OCI-LY3 (cell line): Measurements from ENCODE around the gene TSPAN9.

Experiments
- H2AFZ ChIP-seq: fragments of 200-600, 300-600 bp; shearing (Covaris generic); 2 replicates; pipeline ENCODE4 v1.6.0; 2014; ENCODE audit warnings: antibody characterized with exemption, low read depth, low read length
- H3K27ac ChIP-seq: fragments of 200-600, 300-600 bp; sonication (generic); 2 replicates; pipeline ENCODE4 v1.5.1; 2014; ENCODE audit warnings: mild to moderate bottlenecking, low read length, moderate library complexity, mixed read lengths
- H3K27me3 ChIP-seq: fragments of 200-600, 300-600 bp; sonication (generic); 2 replicates; pipeline ENCODE4 v1.6.1; 2014; ENCODE audit warnings: low read depth, low read length, mixed read lengths
- H3K36me3 ChIP-seq: fragments of 200-600, 300-600 bp; sonication (generic); replicated peaks from 2 replicates; pipeline ENCODE3; 2014; ENCODE audit warnings: low read depth, low read length, mixed read lengths
- H3K4me1 ChIP-seq: fragments of 300-600, 200-600 bp; sonication (generic); 2 replicates; pipeline ENCODE4 v1.6.1; 2014; ENCODE audit warnings: low read length, mixed read lengths
- H3K4me2 ChIP-seq: fragments of 200-600, 300-600 bp; sonication (generic); 2 replicates; pipeline ENCODE4 v1.6.1; 2014; ENCODE audit warnings: low read length, mixed read lengths
- H3K4me3 ChIP-seq: fragments of 300-600, 200-600 bp; sonication (generic); 2 replicates; pipeline ENCODE4 v1.5.1; 2014; ENCODE audit warnings: antibody characterized with exemption, mild to moderate bottlenecking, low read length, moderate library complexity
- H3K79me2 ChIP-seq: fragments of 300-600, 200-600 bp; shearing (Covaris generic); 2 replicates; pipeline ENCODE4 v1.6.1; 2014; ENCODE audit warnings: mild to moderate bottlenecking, low read length, mixed read lengths
- H3K9ac ChIP-seq: fragments of 300-600, 200-600 bp; shearing (Covaris generic); 2 replicates; pipeline ENCODE4 v1.6.0; 2014; ENCODE audit warnings: mild to moderate bottlenecking, low read length, moderate library complexity
- H3K9me3 ChIP-seq: fragments of 200-600, 300-600 bp; shearing (Covaris generic); 2 replicates; pipeline ENCODE4 v1.6.1; 2014; ENCODE audit warnings: low read length, mixed read lengths; ENCODE audit not compliant: insufficient read depth
- H4K20me1 ChIP-seq: fragments of 200-600, 300-600 bp; sonication (generic); 2 replicates; pipeline ENCODE4 v1.6.1; 2016; ENCODE audit warnings: low read length, mixed read lengths; ENCODE audit not compliant: insufficient read depth
- CTCF ChIP-seq: fragments of 200-600, 300-600 bp; sonication (generic); IDR thresholded peaks from 2 replicates; pipeline ENCODE4 v1.5.1; 2014; ENCODE audit warnings: antibody characterized with exemption, low read length, low read depth
- EZH2phosphoT487 ChIP-seq: fragments of 200-600 bp; shearing (Covaris generic); IDR thresholded peaks from 2 replicates; pipeline ENCODE4 v1.6.1; 2018; ENCODE audit warnings: antibody characterized with exemption, mixed run types, low read depth

Gene TSPAN9

DNA sequence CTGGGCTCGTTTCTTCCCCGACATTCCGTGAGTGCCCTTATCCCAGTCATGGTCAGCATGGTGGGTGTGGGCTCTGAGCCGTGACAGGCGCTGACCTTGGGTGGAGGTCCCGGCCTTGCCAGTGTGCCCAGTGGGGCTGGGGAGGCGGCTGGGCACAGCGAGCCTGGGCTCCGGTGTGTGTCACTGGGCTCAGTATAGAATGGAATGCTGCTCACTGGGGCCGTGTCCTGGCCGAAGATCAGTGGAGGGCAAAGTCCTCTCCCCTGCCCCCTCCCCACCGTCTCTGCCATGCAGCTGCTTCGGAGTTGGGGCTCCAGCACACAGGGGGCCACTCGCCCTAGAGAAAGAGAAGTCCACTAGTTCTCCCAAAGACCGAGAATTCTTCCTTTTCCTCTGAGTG is 164.4 kb downstream of the TSPAN9 start:
- no peaks in the 10 kb centered on the region for H4K20me1 ChIP-seq
- H3K4me1 ChIP-seq, result peaks cover 3% of the 10 kb centered on the region
- TF ChIP-seq CTCF (no peak), EZH2phosphoT487 (no peak)
- H3K4me3 ChIP-seq, result no peak overlapping the region
- H3K36me3 ChIP-seq, result no peaks in the 10 kb centered on the region
- H3K79me2 ChIP-seq, result no peaks in the 10 kb centered on the region
- H3K27ac ChIP-seq, result no peak overlapping the region
- no peak overlapping the region for H2AFZ ChIP-seq
- H3K9ac ChIP-seq, result no peak overlapping the region
- H3K9me3 ChIP-seq, result no peaks in the 10 kb centered on the region
- H3K27me3 ChIP-seq, result peaks cover 46% of the 10 kb centered on the region
- H3K4me2 ChIP-seq, result no peak overlapping the region

GRCh38 chr12:3242199-3242863 is 165.2 kb downstream of the TSPAN9 start:
- Histone ChIP-seq H4K20me1 (no peaks in the 10 kb centered on the region), H3K4me3 (no peak overlapping the region), H3K27me3 (peaks cover 42% of the 10 kb centered on the region), H3K36me3 (no peaks in the 10 kb centered on the region), H2AFZ (no peak overlapping the region), H3K4me1 (no peaks in the 10 kb centered on the region), H3K9ac (no peak overlapping the region), H3K79me2 (no peaks in the 10 kb centered on the region), H3K4me2 (no peak overlapping the region), H3K9me3 (no peaks in the 10 kb centered on the region), H3K27ac (no peak overlapping the region)
- TF ChIP-seq EZH2phosphoT487 (no peak), CTCF (no peak)

DNA sequence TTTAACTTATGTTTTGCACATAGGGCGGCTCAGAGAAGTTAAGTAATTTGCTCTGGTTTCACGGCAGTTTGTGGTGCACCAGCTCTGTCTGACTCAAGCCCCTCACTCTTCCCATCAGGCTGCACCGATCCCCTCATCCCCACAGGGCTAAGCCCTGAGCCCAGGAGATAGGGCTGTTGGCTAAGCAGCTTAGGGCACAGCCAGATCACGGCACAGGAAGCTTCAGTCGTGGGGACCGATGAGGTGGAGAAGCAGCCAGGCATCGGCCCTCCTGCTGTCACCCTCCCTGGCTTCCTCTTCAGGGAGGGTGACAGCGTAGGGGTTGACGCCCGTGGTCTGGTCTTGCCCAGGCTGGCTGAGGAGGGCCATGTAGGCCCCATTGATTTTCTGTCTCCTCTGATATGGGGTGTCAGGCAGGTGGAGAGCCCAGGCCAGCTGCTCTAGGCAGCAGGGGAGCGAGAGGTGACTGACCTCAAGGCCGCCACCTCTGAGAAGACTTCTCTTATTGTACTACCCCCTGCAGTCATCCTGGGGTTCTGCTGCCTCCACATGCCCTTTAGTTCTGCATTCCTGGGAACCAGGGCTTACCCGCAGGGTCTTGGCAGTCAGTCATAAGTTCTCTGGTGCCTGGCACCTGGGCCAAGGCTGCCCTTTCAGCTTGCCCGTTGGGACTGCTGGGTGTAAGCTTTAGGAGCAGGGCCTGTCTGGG is 166.4 kb downstream of the TSPAN9 start:
- Histone ChIP-seq H3K27me3 (peaks cover 30% of the 10 kb centered on the region), H2AFZ (no peak overlapping the region), H3K4me2 (no peak overlapping the region), H3K79me2 (no peaks in the 10 kb centered on the region), H3K27ac (no peak overlapping the region), H3K36me3 (no peaks in the 10 kb centered on the region), H3K4me1 (peaks cover 9% of the 10 kb centered on the region), H4K20me1 (no peaks in the 10 kb centered on the region), H3K4me3 (no peak overlapping the region), H3K9ac (no peak overlapping the region), H3K9me3 (no peaks in the 10 kb centered on the region)
- no peak for TF ChIP-seq EZH2phosphoT487
- TF ChIP-seq CTCF, result no peak

DNA sequence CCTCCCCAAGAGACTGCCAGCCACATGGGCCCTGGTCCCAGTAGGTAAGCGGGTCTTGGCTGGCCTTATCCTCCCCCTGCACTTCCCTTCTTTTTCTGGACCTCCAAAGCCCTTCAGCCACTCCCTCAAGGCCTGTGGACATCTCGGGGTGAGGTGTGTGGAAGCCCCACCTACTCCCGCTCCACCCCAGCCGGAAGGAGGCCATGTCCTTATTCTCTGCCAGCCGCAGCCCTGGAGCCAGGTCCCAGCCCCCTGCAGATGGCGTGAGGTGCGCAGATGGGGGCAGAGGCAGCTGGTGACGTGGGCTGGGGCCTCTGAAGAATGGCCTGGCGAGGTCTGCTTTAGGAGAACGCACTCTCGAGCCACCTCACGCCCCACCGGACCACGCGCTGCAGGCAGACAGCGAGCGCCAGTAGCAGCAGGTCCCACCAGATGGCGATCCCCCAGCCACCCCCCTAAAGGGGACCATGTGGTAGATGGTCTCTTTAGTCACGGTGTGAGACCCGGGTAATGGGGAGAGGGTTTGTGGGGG is 167.1 kb downstream of the TSPAN9 start:
- Histone ChIP-seq H3K27ac (no peak overlapping the region), H3K36me3 (no peaks in the 10 kb centered on the region)

More for the DNA sequence above, 167.1 kb downstream of the TSPAN9 start:
- peaks cover 14% of the 10 kb centered on the region for H3K4me1 ChIP-seq
- no peak overlapping the region for H2AFZ ChIP-seq
- H3K27me3 ChIP-seq, result peaks cover 26% of the 10 kb centered on the region
- H3K79me2 ChIP-seq, result no peaks in the 10 kb centered on the region
- H3K9ac ChIP-seq, result no peak overlapping the region
- no peak overlapping the region for H3K4me3 ChIP-seq
- H3K4me2 ChIP-seq, result no peak overlapping the region
- TF ChIP-seq CTCF, result no peak
- TF ChIP-seq EZH2phosphoT487, result no peak
- H4K20me1 ChIP-seq, result no peaks in the 10 kb centered on the region
- no peaks in the 10 kb centered on the region for H3K9me3 ChIP-seq
